Heart right ventricle (tissue), 16 donors: Measurements from ENCODE around the gene SMPDL3A. TPM values are rescaled to one million over a fixed set of nuclear protein-coding genes. Genes with fewer than 3 reads are reported as not detected.
A peak's percentile ranks its signal among the peaks of the same experiment; 100 is the strongest.

Experiments used
- ATAC-seq, 8 donors: fragments of 200-7000 bp; cut with Tn5 transposase; one replicate each; pipeline ENCODE4 v1.9.1; 2020; ENCODE audit warnings: mild to moderate bottlenecking in 8 of 8, moderate library complexity in 8 of 8, moderate number of reproducible peaks in 1 of 8
- DNase-seq, 2 donors: peaks; one replicate each; pipeline ENCODE4 v3.0.0-alpha.2; 2020
- H3K27ac ChIP-seq, 10 donors: fragments of 200-600 bp; sonication (generic) in 2 of 10; one replicate each; pipeline versions ENCODE4 v1.5.0 to v1.8.0; 2020 to 2022; ENCODE audit warnings: mild to moderate bottlenecking in 3 of 10
- H3K27me3 ChIP-seq, 7 donors: fragments of 200-600 bp; one replicate each; pipeline ENCODE4 v1.8.0; 2021 to 2022; ENCODE audit warnings: mild to moderate bottlenecking in 2 of 7
- H3K36me3 ChIP-seq, 9 donors: fragments of 200-600 bp; sonication (generic) in 1 of 9; one replicate each; pipeline versions ENCODE4 v1.5.0 to v1.8.0; 2020 to 2022; ENCODE audit warnings: mild to moderate bottlenecking in 2 of 9
- H3K4me1 ChIP-seq, 9 donors: fragments of 200-600 bp; sonication (generic) in 1 of 9; one replicate each; pipeline versions ENCODE4 v1.5.0 to v1.8.0; 2020 to 2022; ENCODE audit warnings: mild to moderate bottlenecking in 4 of 9
- H3K4me3 ChIP-seq, 10 donors: fragments of 200-600 bp; sonication (generic) in 2 of 10; one replicate each; pipeline versions ENCODE4 v1.5.0 to v1.8.0; 2020 to 2022; ENCODE audit warnings: mild to moderate bottlenecking in 7 of 10, moderate library complexity in 2 of 10
- H3K9me3 ChIP-seq, 11 donors: fragments of 200-600 bp in 10 of 11; sonication (generic) in 2 of 11; one replicate each; pipeline versions ENCODE4 v1.5.0 to v1.8.0; 2013 to 2022; ENCODE audit warnings: mild to moderate bottlenecking in 2 of 11, control low read depth in 1 of 11, moderate library complexity in 1 of 11
- WGBS, 2 donors: extraction: QIAGEN DNeasy Blood & Tissue Kit; methylation state at CpG; one replicate each; pipeline ENCODE4 v1.1.7; 2013; ENCODE audit warnings: inconsistent platforms in 1 of 2; 5-methylcytosine and 5-hydroxymethylcytosine counted together
- intact Hi-C, 10 donors: fragments of 100-400 bp; cut with DNase I; formaldehyde crosslinking; loops; one replicate each; pipeline versions ENCODE4 v1.11.1 to v1.14.2; 2022
- polyA plus RNA-seq, 2 donors: library from polyadenylated mRNA; stranded (reverse); fragments of 200-250 nt; gene quantifications; one replicate each; pipeline ENCODE4 v1.2.3, GENCODE V29; 2013
- total RNA-seq, 10 donors: library from RNA; stranded (reverse); fragmentation: NEBNext Ultra II Directional in 3 of 10; extraction: Animal tissue kit (Norgen Biotek cat#: 25700) in 3 of 10; gene quantifications; one replicate each; pipeline versions ENCODE4 v1.2.1 to v1.2.4, GENCODE V29; 2021 to 2023
- TF ChIP-seq, protein P1 (sequence below), 9 donors: fragments of 200-600 bp; sonication (generic) in 2 of 9; IDR thresholded peaks; one replicate each; pipeline versions ENCODE4 v1.5.0 to v1.8.0; 2021 to 2022; ENCODE audit warnings: antibody characterized with exemption in 9 of 9, mild to moderate bottlenecking in 5 of 9, moderate library complexity in 1 of 9
- donor health status: Arrhythmogenic right ventricular cardiomyopathy.
- donor health status: ischemic (EF 13 %, LVEDD 7.1; RV severe dilation, severe dysfunction).
- donor health status: healthy with polysubstance abuse.
- donor health status: DM: no; HTN: yes; CAD: no.
- donor health status: DM: no; HTN: no; CAD: no.
- donor health status: ischemic (EF 25% LVEDD 6.9; RV normal size, moderate dysfunction).
- donor health status: ischemic (EF 25% LVEDD 5.7; RV mildly dilated, moderate dysfunction).
- donor health status: healthy.
- donor health status: DM: yes; HTN: yes; CAD: no.
- donor health status: Ischemic cardiomyopathy.
- donor health status: ischemic (EF 35%, LVEDD 5.7; RV mildly dilated, moderate dysfunction).
- donor health status: nonischemic (EF 11% LVEDD 7.7; RV severe dilation, severe dysfunction).
- donor health status: DM: yes; HTN: yes; CAD: no.
- donor health status: PGD.
- donor health status: ischemic (EF 29% LVEDD 5.4; RV normal size, mild dysfunction).
- donor health status: nonischemic (EF 23%, LVEDD 6.1; RV moderate dilation, normal function).

SMPDL3A gene
- total and polyA plus RNA-seq, 12 donors: 2.5 to 6.7 (median 3.9) TPM

DNA sequence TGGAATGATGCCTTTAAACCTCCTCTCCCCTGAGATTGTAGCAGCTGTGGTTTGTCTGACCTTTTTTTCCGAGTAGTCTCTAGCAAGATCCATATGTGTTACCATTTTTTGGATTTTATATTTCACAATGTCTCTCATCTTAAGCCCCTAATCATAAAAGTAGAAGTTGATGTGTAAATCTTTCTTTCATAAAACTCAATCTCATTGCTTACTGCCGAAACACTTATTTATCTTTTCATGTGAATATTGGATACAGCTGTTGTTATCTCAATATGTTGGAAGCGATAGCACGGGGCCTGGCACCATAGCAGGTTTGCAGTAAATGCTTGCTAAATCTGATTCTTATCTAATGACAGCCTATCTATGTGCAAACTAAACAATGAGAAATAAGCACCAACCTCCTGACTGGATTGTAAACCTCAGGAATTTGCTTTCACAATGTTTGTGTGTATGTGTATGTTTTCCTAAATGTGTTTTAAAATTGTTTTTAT lies 14.2 kb downstream of the SMPDL3A start:
- peaks cover 0 to 30% (median 0%) of the 10 kb centered on the region in 9 donors for H3K36me3 ChIP-seq
- no peak overlapping the region for H3K4me3 ChIP-seq
- ATAC-seq (no peak), DNase-seq (no peak)
- no peak overlapping the region for H3K27ac ChIP-seq
- 17 to 49% methylated on average over 4 of the region's 4 CpGs for WGBS, 2 donors
- H3K9me3 ChIP-seq: no peaks in the 10 kb centered on the region
- no peaks in the 10 kb centered on the region for H3K27me3 ChIP-seq
- intact Hi-C loops: no loop called here
- H3K4me1 ChIP-seq: peaks cover 0 to 7% (median 3%) of the 10 kb centered on the region in 9 donors
- TF ChIP-seq, protein P1, sequence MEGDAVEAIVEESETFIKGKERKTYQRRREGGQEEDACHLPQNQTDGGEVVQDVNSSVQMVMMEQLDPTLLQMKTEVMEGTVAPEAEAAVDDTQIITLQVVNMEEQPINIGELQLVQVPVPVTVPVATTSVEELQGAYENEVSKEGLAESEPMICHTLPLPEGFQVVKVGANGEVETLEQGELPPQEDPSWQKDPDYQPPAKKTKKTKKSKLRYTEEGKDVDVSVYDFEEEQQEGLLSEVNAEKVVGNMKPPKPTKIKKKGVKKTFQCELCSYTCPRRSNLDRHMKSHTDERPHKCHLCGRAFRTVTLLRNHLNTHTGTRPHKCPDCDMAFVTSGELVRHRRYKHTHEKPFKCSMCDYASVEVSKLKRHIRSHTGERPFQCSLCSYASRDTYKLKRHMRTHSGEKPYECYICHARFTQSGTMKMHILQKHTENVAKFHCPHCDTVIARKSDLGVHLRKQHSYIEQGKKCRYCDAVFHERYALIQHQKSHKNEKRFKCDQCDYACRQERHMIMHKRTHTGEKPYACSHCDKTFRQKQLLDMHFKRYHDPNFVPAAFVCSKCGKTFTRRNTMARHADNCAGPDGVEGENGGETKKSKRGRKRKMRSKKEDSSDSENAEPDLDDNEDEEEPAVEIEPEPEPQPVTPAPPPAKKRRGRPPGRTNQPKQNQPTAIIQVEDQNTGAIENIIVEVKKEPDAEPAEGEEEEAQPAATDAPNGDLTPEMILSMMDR (IDR thresholded peaks at IDR 0.05): no peak

DNA sequence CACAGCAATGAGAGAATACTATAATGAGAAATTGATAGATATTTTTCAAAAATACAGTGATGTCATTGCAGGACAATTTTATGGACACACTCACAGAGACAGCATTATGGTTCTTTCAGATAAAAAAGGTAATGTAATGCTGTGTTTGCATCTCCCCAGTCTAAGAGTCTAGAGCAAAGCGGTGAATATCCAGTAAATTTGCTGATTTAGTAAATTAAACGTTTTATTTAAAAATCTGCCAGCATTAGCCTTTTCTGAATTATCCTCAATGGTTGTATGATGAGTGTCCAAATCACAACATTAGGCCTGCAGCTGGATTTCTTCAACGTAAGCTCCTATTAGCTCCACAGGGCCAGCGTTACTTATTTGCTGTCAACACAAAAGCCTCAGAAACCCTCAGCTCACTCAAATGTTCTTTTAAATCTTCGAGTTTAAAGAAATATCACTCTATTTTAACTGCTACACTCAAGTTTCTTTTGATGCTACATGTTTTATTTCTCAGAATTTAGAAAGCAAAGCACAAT lies 16.0 kb downstream of the SMPDL3A start:
- no peak overlapping the region for H3K27ac ChIP-seq
- H3K36me3 ChIP-seq: peaks cover 0 to 40% (median 2%) of the 10 kb centered on the region in 9 donors
- ATAC-seq (peak in 1 of 8 donors; percentile 34), DNase-seq (no peak)
- H3K4me3 ChIP-seq: no peak overlapping the region
- 66 to 72% methylated on average over 5 of the region's 5 CpGs for WGBS, 2 donors
- no peaks in the 10 kb centered on the region for H3K9me3 ChIP-seq
- no peaks in the 10 kb centered on the region for H3K27me3 ChIP-seq
- no peaks in the 10 kb centered on the region for H3K4me1 ChIP-seq
- intact Hi-C loops: no loop called here
- TF ChIP-seq, protein P1 (IDR thresholded peaks at IDR 0.05): no peak

DNA sequence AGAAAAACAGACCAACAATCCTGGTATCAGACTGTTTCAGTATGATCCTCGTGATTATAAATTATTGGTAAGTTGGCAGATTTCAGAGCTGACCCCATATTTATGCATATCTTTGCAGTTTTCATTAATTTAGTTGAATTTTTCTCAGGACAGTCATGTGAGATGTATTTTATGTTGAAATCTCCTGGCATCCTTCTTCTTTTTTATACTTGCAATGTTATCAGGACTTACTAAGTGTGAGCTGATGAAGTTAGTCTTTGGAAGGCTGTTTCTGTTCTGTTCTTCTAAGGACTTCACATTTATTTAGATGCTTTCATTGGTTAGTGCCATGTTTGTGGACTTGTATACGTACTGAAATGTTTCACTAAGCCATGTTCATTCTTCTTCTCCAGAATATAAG lies 17.2 kb downstream of the SMPDL3A start:
- Histone ChIP-seq H3K27me3 (no peaks in the 10 kb centered on the region), H3K9me3 (no peaks in the 10 kb centered on the region), H3K4me1 (no peaks in the 10 kb centered on the region), H3K27ac (no peak overlapping the region), H3K36me3 (peaks cover 0 to 42% (median 2%) of the 10 kb centered on the region in 9 donors), H3K4me3 (no peak overlapping the region)
- whole genome bisulfite sequencing, 2 donors: 82 to 84% methylated on average over 2 of the region's 2 CpGs
- intact Hi-C loops: no loop called here
- DNase-seq: no peak
- TF ChIP-seq, protein P1 (IDR thresholded peaks at IDR 0.05): no peak
- no peak for ATAC-seq

DNA sequence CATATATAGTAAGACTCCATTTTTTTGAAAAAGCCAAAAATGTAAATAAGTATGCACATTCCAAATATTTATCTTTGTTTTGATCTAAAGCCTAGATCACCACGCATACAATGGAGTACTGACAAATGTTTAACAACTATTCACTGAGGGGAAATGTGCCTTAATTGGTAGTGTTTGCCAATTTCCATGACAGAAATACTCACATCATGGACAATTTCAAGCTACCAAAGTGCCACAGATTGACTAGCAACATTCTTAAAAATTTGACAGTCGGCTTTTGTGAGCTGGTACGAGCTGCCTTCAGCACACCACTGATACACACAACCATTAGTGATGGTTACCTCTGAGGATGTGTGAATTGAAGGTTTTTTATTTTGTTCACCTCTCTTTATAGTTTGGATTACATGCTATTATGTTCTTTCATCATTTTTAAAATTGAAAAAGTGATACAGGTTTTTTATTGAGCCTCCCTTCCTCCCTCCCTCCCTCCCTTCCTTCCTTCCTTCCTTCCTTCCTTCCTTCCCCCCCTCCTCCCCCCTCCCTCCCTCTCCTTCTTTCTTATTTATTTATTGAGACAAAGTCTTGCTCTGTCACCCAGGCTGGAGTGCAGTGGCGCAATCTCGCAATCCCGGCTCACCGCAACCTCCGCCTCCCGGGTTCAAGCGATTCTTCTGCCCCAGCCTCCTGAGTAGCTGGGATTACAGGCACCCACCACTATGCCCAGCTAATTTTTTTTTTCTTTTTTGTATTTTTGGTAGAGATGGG lies 19.2 kb downstream of the SMPDL3A start:
- H3K4me1 ChIP-seq: no peaks in the 10 kb centered on the region
- 82 to 92% methylated on average over 10 of the region's 10 CpGs for WGBS, 2 donors
- DNase-seq (no peak), ATAC-seq (no peak)
- intact Hi-C loops: no loop called here
- peaks cover 0 to 42% (median 2%) of the 10 kb centered on the region in 9 donors for H3K36me3 ChIP-seq
- H3K9me3 ChIP-seq: no peaks in the 10 kb centered on the region
- H3K27me3 ChIP-seq: no peaks in the 10 kb centered on the region
- no peak overlapping the region for H3K27ac ChIP-seq
- no peak overlapping the region for H3K4me3 ChIP-seq
- TF ChIP-seq, protein P1 (IDR thresholded peaks at IDR 0.05): no peak
